ENCODE data around the gene AFAP1.

The AFAP1 gene

DNA sequence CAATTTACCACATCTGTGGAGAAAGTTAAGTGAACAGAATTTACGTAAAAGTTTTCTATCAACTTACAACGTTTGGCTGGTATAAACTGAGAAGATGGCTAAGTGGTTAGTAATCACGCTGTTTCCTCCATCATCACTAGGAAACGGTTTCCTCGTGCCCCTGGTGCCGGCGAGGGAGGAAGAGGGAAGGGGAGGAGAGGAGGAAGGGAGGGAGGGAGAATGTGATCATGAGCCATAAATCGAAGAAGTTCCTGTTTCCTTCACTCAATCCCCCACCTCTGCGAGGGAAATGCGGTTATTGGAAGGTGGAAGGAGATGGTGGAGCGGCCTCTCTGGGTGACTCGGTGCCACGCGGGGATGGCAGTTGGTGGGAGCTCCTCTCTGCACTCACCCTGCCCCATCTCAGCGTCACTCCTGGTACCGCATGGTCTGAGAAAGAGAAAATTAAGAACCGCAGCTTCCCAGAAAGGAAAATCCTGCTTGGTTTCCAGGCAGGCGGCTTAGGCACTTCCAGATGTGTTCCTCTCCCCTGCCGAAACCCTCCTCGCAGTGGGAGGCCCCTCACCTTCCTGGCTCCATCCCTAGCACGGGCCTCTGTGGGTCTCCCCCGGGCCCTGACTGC is 216.8 kb downstream of the AFAP1 start:
- no peak overlapping the region for H3K27ac ChIP-seq (ENCODE audit: extremely low read depth, low read depth, low read length)
- no peaks in the 10 kb centered on the region for H3K4me1 ChIP-seq (ENCODE audit: control insufficient read depth, insufficient read depth, low read length)
- TF ChIP-seq ZNF488 (tag by site-specific recombination; IDR thresholded peaks at IDR 0.05) (no peak), ZNF449 (tag by site-specific recombination; IDR thresholded peaks at IDR 0.05) (no peak), ZNF223 (tag by site-specific recombination; IDR thresholded peaks at IDR 0.05) (no peak), ZNF423 (tag by site-specific recombination; IDR thresholded peaks at IDR 0.05) (no peak), ZNF324 (tag by site-specific recombination; IDR thresholded peaks at IDR 0.05) (no peak), TSHZ1 (tag by site-specific recombination; IDR thresholded peaks at IDR 0.05; ENCODE audit: borderline replicate concordance) (no peak), KLF16 (tag by site-specific recombination; IDR thresholded peaks at IDR 0.05) (no peak), ZNF202 (tag by site-specific recombination; IDR thresholded peaks at IDR 0.05; ENCODE audit: borderline replicate concordance) (no peak), ZNF48 (tag by site-specific recombination; IDR thresholded peaks at IDR 0.05) (no peak), KLF1 (tag by site-specific recombination; IDR thresholded peaks at IDR 0.05) (no peak), ZNF530 (tag by site-specific recombination; IDR thresholded peaks at IDR 0.05; ENCODE audit: low read depth) (no peak), REPIN1 (tag by site-specific recombination; IDR thresholded peaks at IDR 0.05; ENCODE audit: low read depth) (no peak), RBAK (tag by site-specific recombination; IDR thresholded peaks at IDR 0.05) (no peak), ZNF707 (tag by site-specific recombination; IDR thresholded peaks at IDR 0.05) (no peak)
- TF ChIP-seq, protein P1, sequence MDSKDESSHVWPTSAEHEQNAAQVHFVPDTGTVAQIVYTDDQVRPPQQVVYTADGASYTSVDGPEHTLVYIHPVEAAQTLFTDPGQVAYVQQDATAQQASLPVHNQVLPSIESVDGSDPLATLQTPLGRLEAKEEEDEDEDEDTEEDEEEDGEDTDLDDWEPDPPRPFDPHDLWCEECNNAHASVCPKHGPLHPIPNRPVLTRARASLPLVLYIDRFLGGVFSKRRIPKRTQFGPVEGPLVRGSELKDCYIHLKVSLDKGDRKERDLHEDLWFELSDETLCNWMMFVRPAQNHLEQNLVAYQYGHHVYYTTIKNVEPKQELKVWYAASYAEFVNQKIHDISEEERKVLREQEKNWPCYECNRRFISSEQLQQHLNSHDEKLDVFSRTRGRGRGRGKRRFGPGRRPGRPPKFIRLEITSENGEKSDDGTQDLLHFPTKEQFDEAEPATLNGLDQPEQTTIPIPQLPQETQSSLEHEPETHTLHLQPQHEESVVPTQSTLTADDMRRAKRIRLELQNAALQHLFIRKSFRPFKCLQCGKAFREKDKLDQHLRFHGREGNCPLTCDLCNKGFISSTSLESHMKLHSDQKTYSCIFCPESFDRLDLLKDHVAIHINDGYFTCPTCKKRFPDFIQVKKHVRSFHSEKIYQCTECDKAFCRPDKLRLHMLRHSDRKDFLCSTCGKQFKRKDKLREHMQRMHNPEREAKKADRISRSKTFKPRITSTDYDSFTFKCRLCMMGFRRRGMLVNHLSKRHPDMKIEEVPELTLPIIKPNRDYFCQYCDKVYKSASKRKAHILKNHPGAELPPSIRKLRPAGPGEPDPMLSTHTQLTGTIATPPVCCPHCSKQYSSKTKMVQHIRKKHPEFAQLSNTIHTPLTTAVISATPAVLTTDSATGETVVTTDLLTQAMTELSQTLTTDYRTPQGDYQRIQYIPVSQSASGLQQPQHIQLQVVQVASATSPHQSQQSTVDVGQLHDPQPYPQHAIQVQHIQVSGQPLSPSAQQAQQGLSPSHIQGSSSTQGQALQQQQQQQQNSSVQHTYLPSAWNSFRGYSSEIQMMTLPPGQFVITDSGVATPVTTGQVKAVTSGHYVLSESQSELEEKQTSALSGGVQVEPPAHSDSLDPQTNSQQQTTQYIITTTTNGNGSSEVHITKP (tag by site-specific recombination; IDR thresholded peaks at IDR 0.05): no peak
- TF ChIP-seq, protein P2, sequence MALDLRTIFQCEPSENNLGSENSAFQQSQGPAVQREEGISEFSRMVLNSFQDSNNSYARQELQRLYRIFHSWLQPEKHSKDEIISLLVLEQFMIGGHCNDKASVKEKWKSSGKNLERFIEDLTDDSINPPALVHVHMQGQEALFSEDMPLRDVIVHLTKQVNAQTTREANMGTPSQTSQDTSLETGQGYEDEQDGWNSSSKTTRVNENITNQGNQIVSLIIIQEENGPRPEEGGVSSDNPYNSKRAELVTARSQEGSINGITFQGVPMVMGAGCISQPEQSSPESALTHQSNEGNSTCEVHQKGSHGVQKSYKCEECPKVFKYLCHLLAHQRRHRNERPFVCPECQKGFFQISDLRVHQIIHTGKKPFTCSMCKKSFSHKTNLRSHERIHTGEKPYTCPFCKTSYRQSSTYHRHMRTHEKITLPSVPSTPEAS (tag by site-specific recombination; IDR thresholded peaks at IDR 0.05): no peak
- no peaks in the 10 kb centered on the region for H3K36me3 ChIP-seq (ENCODE audit: control insufficient read depth in 2 of 2, insufficient read depth in 1 of 2, low read length in 2 of 2)
- no peak overlapping the region for H3K4me3 ChIP-seq (ENCODE audit: low read depth, low read length)
- ChIA-PET CTCF (interaction anchor here (0.7 kb wide), 1 partner anchor 198 kb away, joined by 4 read pairs; no protein-coding TSS in a partner anchor), POLR2A (no interaction called here)
- H3K9me3 ChIP-seq (ENCODE audit: control insufficient read depth, insufficient read depth, low read depth, low read length): no peaks in the 10 kb centered on the region
